ENCODE measurements around the gene HDAC8.
"Not testable (repeated sequence)": the region's sequence is repeated elsewhere in the genome, so short reads cannot be mapped to it uniquely, and the experiment has no call there.

The HDAC8 gene

DNA sequence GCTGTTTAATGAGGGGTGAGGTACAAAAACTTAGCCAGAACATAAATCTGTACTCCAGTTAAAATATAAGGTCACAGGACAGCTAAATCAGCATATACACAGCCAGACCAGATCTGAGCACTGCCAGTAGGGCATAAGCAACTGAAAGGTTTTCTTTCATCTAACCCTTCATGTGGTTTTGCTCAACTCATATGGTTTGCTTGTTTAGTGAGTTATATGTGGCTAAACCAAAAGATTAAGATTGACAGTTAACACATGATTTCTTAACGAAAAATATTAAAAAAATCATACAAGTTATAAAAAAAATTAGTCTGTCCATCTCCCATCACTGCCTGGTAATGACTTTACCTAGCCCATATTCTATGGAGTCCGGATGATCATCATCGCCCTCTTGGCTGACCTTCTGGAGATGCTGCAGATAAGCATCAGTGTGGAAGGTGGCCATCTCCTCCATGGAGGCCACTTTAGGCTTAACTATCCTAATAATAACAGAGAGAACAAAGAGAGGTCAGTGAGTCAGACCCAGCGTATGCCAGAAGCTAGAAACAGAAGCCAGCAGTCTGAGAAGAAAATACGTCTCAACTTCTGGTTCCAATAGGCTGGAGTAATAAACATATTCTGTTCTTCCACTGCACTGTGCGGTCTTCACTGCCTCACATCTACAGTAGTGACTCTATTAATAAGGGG lies 4.1 kb downstream of the HDAC8 start:
- TF ChIP-seq, protein P1, sequence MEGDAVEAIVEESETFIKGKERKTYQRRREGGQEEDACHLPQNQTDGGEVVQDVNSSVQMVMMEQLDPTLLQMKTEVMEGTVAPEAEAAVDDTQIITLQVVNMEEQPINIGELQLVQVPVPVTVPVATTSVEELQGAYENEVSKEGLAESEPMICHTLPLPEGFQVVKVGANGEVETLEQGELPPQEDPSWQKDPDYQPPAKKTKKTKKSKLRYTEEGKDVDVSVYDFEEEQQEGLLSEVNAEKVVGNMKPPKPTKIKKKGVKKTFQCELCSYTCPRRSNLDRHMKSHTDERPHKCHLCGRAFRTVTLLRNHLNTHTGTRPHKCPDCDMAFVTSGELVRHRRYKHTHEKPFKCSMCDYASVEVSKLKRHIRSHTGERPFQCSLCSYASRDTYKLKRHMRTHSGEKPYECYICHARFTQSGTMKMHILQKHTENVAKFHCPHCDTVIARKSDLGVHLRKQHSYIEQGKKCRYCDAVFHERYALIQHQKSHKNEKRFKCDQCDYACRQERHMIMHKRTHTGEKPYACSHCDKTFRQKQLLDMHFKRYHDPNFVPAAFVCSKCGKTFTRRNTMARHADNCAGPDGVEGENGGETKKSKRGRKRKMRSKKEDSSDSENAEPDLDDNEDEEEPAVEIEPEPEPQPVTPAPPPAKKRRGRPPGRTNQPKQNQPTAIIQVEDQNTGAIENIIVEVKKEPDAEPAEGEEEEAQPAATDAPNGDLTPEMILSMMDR (IDR thresholded peaks at IDR 0.05; ENCODE audit: insufficient read depth, low read depth, low read length, missing control alignments): no peak
- DNase-seq (ENCODE audit: low read depth): no peak
- no peak overlapping the region for H3K4me3 ChIP-seq (ENCODE audit: low read length)

DNA sequence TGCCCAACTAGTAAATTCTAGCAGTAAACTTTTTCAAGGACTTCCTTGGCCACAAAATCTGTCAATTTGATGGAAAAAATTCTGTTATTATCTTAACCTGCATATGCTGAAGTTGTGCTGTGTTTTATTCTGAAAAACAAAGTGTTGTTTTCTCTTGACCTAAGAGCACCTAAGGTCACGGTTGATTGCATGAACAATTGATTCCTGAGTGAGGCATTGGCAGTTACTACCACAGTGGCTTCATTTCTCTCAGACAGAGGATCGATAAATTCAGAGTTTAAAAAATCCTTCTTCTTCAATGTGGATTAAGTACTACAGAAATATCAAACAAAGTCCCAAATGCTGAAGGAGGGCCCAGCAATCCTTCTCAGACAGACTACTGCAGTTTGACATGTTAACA lies 6.2 kb downstream of the HDAC8 start:
- TF ChIP-seq, protein P1 (IDR thresholded peaks at IDR 0.05; ENCODE audit: insufficient read depth, low read depth, low read length, missing control alignments): no peak
- no peak for DNase-seq (ENCODE audit: low read depth)
- H3K4me3 ChIP-seq (ENCODE audit: low read length): no peak overlapping the region

GRCh38 chrX:72559655-72560054 lies 13.0 kb downstream of the HDAC8 start:
- DNase-seq (ENCODE audit: low read depth); H3K4me3 ChIP-seq (ENCODE audit: low read length): not testable (repeated sequence)

GRCh38 chrX:72554448-72555140 lies 18.0 kb downstream of the HDAC8 start:
- TF ChIP-seq, protein P1 (IDR thresholded peaks at IDR 0.05; ENCODE audit: insufficient read depth, low read depth, low read length, missing control alignments): no peak
- no peak overlapping the region for H3K4me3 ChIP-seq (ENCODE audit: low read length)
- peak; percentile 82 for DNase-seq (ENCODE audit: low read depth)

DNA sequence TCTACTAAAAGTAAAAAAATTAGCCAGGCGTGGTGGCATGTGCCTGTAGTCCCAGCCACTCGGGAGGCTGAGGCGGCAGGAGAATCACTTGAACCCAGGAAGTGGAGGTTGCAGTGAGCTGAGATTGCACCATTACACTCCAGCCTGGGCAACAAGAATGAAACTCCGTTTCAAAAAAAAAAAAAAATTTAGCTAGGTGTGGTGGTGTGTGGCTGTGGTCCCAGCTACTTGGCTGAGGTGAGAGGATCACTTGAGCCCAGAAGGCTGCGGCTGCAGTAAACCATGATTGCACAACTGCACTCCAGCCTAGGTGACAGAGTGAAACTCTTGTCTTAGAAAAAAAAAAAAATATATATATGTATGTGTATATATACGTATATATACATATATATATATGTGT lies 20.2 kb downstream of the HDAC8 start:
- DNase-seq (ENCODE audit: low read depth); H3K4me3 ChIP-seq (ENCODE audit: low read length): not testable (repeated sequence)

DNA sequence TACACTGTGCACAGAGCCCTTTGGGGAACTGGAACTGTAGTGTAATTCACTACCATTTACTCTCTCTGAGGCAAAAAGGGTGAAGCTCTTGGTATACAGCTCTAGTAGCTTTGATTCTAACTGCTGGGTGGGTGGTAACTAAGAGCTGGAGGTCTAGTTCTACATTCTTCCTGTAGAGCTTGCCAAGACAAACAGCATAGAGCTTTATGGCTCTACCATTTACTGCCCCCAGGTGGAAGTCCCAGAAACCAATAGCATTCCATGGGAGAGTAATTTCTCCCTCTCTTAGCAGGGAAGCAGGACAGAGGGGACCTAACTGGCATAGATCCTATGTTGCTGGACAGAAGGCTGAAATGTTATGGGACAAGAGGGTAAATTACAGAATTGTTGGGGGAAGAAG lies 26.7 kb downstream of the HDAC8 start:
- TF ChIP-seq, protein P1 (IDR thresholded peaks at IDR 0.05; ENCODE audit: insufficient read depth, low read depth, low read length, missing control alignments): peak; percentile 14
- no peak for DNase-seq (ENCODE audit: low read depth)
- H3K4me3 ChIP-seq (ENCODE audit: low read length): no peak overlapping the region

DNA sequence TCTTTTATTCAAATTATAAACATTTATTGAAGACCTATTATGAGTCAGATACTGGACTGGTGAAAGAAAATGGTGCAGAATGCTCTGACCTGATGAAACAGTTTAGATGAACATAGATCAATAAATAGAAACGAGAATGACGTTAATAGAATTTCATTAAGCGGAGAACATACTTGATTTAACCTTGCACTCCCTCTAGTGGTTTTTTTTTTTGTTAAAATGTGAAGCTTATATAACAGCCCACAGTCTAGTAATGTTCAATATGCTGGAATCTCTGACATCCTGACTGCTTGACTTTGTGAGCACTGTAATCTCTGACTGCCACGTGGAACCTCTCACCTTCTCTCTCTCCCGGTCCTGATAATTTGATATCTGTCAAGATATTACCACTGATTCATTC lies 32.3 kb downstream of the HDAC8 start:
- TF ChIP-seq, protein P1 (IDR thresholded peaks at IDR 0.05; ENCODE audit: insufficient read depth, low read depth, low read length, missing control alignments): no peak
- peak; percentile 8 for DNase-seq (ENCODE audit: low read depth)

GRCh38 chrX:72539822-72540221 lies 32.8 kb downstream of the HDAC8 start:
- H3K4me3 ChIP-seq (ENCODE audit: low read length): no peak overlapping the region
- no peak for DNase-seq (ENCODE audit: low read depth)

More for the DNA sequence above, 32.3 kb downstream of the HDAC8 start:
- H3K4me3 ChIP-seq (ENCODE audit: low read length): no peak overlapping the region

More at GRCh38 chrX:72539822-72540221, 32.8 kb downstream of the HDAC8 start:
- TF ChIP-seq, protein P1 (IDR thresholded peaks at IDR 0.05; ENCODE audit: insufficient read depth, low read depth, low read length, missing control alignments): no peak
